GM19438 (cell line): ENCODE measurements around the gene VEGFA.

Experiments
- ATAC-seq: cut with Tn5 transposase; IDR thresholded peaks from one replicate; pipeline ENCODE4 v1.9.1; 2021; ENCODE audit warnings: low read depth; ENCODE audit not compliant: unreplicated experiment

Gene VEGFA

GRCh38 chr6:43758617-43759050 lies 11.4 kb upstream of the VEGFA start:
- ATAC-seq, result no peak

DNA sequence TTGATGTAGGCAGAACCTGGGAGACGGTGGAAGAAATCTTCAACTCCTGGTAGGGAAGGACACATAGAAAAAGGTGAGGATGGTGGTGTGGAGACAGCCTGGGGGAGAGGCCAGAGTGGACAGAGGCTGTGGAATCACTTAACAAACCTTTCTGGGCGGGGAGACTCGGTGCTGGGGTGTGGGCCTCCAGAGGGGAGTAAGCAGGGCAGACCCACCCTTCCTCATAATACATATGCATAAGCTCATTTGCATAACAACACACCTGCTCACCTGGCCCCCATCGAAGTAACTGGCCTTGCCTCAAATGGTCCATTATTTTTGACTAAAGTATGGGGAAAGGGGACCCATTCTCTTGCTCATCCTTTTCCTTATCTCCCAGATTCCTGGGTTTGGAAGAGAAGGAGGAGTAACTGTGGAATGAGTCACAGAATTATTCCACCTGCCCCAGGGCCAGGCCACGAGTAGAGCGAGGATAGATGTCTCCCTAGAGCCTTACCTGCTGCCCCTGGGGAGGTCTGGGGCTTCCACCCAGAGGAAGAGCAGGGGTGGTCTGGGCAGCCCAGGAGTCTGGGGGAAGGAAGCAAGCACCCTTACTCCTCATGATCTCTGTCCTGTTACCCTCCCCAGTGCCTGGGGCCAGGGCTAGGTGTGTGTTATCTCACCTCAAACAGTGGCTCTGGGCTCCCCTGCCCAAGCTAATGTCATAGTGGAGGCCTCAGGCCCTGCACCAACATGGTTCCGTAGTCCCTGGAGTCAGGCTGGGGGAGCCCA lies 10.7 kb upstream of the VEGFA start:
- ATAC-seq, result no peak

- no peak for ATAC-seq
Observed at GRCh38 chr6:43759907-43760206, 10.2 kb upstream of the VEGFA start.

DNA sequence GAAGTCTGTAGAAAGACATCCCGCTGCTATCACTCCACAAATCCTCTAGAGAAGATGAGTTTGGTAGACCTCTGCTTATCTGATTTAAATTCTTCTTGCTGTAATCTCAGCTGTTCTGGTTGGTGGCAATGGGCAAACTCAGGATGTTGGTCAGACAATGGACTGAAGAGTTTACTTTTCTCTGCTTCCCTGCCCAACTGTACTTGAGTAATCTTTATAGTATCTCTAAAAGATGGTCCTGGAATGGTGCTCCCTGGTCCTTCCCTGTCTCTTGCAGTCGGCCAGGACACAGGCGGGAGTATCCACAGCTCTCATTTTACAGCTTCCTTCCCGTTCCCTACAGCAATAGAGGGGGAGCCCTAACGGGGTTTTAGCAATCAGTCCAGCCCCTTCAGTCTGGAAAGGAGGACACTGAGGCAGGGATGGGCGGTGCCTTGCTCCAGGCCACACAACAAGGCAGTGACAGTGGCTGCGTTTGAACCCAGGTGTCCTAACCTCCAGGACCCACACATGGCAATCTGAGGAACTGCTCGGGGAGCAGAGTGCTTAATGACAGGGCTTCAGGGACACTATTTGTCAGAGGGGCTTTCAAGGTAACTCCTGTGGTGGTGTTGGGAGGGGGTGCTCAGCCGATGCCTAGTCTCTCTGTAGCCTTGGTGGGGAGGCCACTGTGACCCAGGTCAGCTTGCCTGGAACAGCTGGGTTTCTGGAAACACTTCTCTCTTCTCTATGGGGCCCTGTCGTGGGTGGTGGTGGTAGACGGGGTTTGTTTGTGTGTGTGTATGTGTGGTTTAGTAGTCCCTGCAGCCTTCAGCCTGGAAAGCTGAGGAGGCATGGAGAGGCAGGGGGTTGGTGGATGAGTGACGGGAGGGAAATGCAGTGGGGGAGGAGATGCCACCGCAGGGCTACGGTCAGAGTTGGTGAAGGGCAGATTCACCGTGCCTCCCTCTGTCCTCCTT lies 9.5 kb upstream of the VEGFA start:
- ATAC-seq, result no peak

GRCh38 chr6:43761666-43762409 lies 8.2 kb upstream of the VEGFA start:
- no peak for ATAC-seq

- ATAC-seq, result no peak
Observed at GRCh38 chr6:43762410-43762768, 7.6 kb upstream of the VEGFA start.

DNA sequence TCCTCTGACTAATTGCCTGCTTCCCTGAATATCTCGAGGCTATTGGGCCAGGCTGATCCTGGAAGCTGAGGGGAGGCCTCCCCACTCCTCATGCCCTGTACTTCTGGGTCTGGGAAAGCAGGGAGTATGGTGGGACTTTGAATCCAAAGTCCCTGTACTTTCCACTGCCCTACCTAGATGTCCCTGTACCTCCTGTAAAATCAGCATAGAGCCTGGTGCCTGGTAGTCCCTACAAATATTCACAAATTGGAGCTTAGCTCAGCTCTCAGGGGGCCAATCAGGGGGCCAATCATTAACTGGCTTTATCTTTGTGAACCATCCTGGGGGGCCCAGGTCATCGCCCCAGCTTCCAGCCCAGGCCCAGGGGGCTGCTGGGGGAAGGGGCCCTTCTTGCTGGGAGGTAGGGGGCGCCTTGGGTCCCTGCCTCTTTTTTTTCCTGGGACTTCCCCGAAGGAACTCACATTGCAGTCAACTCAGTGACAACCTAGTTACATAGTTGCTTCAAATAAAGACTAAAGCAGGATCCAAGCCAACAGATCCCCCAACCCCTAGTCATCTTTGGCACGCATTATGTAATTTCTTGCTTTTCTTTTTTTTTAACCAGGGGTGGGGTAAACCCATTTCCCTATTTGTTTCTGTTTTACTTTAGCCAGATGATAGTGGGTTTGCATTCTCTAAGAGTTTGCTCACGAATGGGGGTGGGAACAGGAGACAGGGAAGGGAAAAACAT lies 6.9 kb upstream of the VEGFA start:
- no peak for ATAC-seq

- ATAC-seq, result no peak
Observed at GRCh38 chr6:43763812-43764522, 6.0 kb upstream of the VEGFA start.

GRCh38 chr6:43764772-43765171 lies 5.2 kb upstream of the VEGFA start:
- no peak for ATAC-seq

- ATAC-seq, result no peak
Observed at GRCh38 chr6:43765776-43766499, 4.1 kb upstream of the VEGFA start.

- ATAC-seq, result no peak
Observed at GRCh38 chr6:43766500-43766853, 3.5 kb upstream of the VEGFA start.

DNA sequence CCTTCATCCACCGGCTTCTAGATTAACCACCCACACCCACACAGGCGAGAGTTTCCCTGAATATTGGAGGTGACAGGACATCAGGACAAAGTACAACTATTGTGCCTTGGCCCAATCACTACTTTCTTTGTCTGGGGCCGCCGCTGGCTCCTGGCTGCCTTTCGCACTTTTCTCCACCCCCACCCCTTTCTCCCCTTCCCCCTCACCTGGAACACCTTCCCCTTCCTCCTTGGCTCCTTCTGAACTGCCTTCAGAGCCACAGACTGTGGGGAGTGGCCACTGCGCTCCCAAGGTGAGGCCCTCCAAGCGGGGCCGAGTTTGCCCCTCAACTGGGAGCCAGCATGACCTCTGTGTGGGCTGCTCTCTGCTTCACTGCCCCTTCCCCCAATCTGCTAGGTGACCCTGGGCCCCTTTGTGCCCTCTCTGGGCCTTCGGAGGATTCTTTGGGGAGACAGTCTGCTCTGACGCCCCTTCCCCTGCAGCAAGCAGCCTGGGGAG lies 3.0 kb upstream of the VEGFA start:
- no peak for ATAC-seq

DNA sequence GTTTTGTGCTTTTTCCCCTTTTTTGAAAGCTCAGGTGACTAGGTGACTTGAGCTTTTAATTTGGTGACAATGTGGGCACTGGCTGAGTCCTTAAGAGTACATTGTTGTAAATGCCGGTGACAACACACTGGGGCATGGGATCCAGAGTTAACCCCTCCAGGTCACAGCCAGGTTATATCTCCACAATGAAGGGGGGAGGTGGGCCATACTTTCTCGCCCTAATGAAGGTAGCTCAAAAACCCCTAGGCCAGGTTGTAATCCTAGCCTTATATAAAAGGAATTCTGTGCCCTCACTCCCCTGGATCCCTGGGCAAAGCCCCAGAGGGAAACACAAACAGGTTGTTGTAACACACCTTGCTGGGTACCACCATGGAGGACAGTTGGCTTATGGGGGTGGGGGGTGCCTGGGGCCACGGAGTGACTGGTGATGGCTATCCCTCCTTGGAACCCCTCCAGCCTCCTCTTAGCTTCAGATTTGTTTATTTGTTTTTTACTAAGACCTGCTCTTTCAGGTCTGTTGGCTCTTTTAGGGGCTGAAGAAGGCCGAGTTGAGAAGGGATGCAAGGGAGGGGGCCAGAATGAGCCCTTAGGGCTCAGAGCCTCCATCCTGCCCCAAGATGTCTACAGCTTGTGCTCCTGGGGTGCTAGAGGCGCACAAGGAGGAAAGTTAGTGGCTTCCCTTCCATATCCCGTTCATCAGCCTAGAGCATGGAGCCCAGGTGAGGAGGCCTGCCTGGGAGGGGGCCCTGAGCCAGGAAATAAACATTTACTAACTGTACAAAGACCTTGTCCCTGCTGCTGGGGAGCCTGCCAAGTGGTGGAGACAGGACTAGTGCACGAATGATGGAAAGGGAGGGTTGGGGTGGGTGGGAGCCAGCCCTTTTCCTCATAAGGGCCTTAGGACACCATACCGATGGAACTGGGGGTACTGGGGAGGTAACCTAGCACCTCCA lies 2.2 kb upstream of the VEGFA start:
- ATAC-seq, result no peak

GRCh38 chr6:43768506-43768860 lies 1.5 kb upstream of the VEGFA start:
- ATAC-seq, result no peak

DNA sequence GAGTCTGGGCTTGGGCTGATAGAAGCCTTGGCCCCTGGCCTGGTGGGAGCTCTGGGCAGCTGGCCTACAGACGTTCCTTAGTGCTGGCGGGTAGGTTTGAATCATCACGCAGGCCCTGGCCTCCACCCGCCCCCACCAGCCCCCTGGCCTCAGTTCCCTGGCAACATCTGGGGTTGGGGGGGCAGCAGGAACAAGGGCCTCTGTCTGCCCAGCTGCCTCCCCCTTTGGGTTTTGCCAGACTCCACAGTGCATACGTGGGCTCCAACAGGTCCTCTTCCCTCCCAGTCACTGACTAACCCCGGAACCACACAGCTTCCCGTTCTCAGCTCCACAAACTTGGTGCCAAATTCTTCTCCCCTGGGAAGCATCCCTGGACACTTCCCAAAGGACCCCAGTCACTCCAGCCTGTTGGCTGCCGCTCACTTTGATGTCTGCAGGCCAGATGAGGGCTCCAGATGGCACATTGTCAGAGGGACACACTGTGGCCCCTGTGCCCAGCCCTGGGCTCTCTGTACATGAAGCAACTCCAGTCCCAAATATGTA lies 957 bp upstream of the VEGFA start:
- ATAC-seq, result no peak

- ATAC-seq, result no peak
Observed at GRCh38 chr6:43770372-43771209, 580 bp downstream of the VEGFA start.
